Left hindlimb (tissue), 1 donor: ENCODE measurements around the gene SHROOM2.

ENCODE experiments used
- DNase-seq: peaks from one replicate; pipeline ENCODE4 v3.0.0-alpha.2; 2018

Gene SHROOM2

GRCh38 chrX:9871701-9872268 is 85.6 kb downstream of the SHROOM2 start:
- DNase-seq = no peak

GRCh38 chrX:9873360-9873759 is 87.1 kb downstream of the SHROOM2 start:
- no peak for DNase-seq

- DNase-seq = no peak
These were observed 87.7 kb downstream of the SHROOM2 start for GRCh38 chrX:9873952-9874351.

DNA sequence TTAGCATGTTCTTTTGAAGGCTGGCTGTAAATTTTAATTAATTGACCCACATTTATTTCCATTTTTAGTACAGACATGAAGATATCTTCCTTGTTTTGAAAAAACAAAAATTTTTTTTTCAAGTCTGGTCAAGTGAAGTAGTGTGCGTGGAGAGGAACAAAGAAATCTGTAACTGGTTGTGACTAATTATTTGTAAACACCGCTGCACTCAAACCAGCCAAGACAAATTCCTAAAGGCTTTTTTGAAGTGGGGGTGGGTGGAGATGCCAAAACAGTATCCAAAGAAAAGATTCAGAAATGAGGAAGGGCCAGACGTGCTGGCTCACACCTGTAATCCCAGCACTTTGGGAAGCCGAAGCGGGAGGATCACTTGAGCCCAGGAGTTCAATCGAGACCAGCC is 88.3 kb downstream of the SHROOM2 start:
- DNase-seq = no peak

GRCh38 chrX:9875801-9876200 is 89.6 kb downstream of the SHROOM2 start:
- no peak for DNase-seq

DNA sequence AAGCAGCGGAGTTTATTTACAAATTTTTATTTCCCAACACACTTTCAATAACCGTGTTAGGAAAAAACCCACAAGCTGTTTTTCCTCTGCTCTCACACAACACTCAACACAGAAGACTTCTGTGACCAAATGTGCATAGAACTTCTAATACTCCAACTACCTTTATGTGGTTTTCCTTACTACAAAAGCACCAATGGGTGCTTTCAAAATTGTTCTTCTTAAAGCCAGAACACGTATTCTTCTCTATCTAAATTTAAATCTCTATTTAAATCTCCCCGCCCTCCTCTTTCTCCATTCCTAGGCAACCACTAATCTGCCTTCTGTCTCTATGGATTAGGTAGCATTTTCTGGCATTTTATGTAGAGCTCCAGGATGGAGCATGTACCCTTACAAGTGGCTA is 90.0 kb downstream of the SHROOM2 start:
- DNase-seq = no peak

DNA sequence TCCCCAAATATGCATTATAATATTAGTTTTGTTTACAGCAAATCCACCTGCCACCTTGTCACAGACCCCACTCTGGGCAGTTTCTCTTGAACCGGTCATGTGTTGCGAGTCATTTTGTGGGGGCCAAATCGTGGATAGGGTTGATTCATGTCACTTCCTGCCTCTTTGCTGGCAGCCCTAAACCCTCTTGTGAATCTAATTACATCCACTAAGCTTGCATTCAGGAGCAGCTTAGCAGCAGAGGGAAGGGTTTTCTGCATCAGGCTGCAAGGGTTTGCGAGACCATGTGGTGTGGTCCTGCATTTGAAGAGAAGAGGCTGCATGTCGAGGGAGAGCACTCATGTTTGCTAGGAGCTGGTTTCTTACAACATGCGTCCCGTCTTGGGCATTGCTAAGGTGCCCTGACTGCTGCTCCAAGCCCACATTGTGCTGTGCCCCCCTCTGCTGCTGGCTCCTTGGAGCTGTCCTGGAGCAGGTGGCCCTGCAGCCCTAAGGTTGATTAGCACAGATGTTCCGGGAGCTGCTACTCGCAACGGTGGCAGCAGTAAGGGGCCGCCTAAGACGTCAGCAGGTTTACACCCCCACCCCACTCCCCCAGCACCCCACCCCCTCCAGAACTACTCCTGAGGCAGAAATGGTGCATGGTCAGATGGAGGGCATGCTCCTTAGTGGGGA is 92.1 kb downstream of the SHROOM2 start:
- DNase-seq = no peak

DNA sequence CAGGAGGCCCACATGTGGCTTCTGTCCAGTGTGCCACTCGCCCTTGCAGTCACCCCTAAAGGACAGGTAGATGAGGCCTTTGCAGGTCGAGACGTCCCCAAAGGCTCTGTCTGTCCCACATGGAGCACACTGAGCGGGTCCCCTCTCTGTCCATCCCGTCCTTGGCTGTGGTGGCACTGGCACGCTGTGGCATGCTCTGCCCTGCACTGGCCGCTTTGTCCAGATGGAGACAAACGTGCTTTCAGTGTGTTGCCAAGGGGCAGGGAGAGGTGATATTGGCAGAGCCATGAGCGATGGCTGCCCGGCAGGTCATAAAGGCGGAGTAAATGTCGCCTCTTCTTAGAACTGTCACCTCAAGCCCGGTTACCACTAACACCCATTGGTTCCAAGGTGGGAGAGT is 94.0 kb downstream of the SHROOM2 start:
- DNase-seq = no peak

- DNase-seq = no peak
These were observed 94.6 kb downstream of the SHROOM2 start for GRCh38 chrX:9880870-9881269.

GRCh38 chrX:9882669-9883446 is 96.6 kb downstream of the SHROOM2 start:
- DNase-seq = no peak

- no peak for DNase-seq
These were observed 98.0 kb downstream of the SHROOM2 start for GRCh38 chrX:9884031-9884779.

DNA sequence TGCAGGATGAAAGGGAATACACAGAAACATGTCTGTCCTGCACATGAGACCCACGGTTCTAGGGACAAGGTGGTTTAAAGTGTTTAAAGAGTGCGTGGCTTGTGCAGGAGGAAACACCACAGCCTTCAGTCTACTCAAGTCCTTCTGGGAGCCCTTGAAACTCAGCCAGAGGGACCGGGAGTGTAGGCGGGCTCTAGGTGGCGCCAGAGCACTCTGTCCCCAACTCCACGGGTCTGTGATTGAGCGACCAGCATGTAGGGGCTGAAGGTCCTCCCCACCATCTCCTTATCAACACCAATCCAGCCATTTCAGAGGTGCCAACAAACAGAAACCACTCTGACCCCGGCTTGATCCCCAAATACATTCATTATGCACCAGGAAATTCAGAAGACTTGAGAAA is 98.9 kb downstream of the SHROOM2 start:
- DNase-seq = peak; percentile 57

DNA sequence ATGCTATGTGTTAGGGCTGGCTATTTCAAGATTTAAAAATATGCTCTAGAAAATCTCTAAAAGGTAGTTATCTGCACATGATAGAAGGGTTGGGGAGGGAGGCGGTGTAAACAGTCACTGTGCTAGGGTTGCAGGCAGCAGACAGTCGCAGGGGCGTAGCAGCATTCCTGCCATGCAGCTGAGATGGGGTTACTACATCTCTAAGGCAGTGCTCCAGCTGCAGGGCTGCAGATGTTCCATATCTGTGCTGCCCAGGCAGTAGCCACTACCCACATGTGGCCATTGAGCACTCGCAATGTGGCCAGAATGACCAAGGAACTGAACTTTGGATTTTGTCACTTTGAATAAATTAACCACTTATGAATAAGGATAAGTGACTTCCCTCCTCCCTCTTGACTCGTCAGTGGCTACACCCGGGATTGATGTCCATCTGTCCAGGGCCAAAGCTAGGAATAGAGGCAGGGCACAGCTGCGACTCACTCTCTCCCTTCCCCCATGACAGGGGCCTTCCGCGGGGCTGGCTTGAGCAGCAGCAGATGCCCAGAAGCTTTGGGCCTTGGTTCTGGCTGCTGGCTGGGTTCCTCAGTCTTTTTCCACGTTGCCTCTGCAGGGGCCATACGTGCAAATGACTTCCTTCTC is 101.5 kb downstream of the SHROOM2 start:
- DNase-seq = no peak

- no peak for DNase-seq
These were observed 102.8 kb downstream of the SHROOM2 start for GRCh38 chrX:9888953-9889470.

DNA sequence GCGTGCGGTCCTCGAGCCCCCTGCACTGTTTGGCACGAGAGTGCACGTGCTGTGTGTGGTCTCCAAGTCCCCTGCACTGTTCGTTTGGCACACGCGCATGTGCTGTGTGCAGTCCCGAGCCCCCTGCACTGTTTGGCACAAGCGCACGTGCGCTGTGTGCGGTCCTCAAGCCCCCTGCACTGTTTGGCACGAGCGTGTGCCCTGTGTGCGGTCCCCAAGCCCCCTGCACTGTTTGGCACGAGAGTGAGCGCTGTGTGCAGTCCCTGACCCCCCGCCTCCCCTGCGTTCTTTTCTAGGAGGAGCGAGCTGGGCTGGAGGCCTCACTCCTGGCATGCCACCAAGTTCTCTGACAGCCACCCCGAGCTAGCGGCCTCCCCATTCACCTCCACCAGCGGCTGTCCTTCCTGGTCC is 104.5 kb downstream of the SHROOM2 start:
- DNase-seq = no peak

DNA sequence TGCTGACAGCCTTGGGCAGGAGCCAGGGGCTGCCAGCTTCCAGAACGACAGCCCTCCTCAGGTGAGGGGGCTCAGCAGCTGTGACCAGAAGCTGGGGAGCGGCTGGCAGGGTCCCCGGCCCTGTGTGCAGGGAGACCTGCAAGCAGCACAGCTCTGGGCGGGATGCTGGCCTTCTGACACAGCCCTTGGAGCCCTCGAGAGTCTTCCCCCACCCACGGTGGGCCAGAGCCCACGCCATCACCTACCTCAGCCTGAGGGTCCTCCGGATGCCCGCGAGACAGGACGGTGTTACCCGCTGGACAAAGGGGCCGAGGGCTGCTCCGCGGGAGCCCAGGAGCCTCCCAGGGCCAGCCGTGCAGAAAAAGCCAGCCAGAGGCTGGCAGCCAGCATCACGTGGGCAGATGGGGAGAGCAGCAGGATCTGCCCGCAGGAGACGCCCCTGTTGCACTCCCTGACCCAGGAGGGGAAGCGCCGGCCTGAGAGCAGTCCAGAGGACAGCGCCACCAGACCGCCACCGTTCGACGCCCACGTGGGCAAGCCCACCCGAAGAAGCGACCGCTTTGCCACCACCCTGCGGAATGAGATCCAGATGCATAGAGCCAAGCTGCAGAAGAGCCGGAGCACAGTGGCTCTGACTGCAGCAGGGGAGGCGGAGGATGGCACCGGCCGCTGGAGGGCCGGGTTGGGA is 109.1 kb downstream of the SHROOM2 start:
- DNase-seq = no peak

DNA sequence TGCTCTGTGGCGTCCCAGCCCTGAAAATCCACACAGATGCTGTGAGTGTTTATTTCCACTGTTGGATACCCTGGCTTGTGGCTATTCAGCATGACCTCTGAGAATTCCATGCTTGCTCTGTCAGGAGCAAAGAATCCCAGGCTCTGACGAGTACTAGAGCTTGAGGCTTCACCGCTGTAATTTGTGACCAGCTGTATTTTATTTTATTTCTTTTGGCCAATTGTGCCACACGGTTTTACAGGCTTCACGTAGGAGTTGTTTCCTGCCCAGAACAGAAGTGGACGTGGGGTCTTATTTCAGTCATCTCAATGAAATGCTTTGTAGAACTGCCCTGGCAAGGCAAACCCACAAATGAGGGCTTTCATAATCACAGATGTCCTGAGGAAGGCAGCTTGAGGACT is 111.5 kb downstream of the SHROOM2 start:
- DNase-seq = peak; percentile 44

DNA sequence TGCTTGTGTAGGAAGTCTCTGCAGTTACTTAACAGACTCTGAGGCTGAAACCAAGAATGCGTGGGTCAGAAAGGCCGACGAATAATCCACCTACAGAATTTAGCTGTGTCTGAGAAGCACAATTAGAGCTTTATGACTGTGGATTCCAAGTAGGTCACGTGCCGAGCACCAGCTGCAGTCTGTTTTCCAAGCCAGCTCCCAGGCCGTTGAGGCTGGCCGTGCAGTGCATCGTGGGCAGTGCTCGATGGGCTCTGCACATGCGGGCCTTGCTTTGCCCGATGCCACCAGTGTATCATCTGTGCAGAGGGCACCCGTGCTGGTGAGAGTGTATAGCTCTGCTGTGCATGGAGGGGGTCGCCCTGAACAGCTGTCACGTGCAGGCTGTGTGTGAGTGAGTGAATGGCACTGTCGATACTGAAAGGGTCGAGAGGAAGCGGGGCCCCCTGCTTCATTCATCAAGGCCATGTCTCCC is 113.4 kb downstream of the SHROOM2 start:
- peak; percentile 42 for DNase-seq

GRCh38 chrX:9902656-9903055 is 116.4 kb downstream of the SHROOM2 start:
- peak; percentile 50 for DNase-seq

- no peak for DNase-seq
These were observed 116.9 kb downstream of the SHROOM2 start for GRCh38 chrX:9903146-9903545.

DNA sequence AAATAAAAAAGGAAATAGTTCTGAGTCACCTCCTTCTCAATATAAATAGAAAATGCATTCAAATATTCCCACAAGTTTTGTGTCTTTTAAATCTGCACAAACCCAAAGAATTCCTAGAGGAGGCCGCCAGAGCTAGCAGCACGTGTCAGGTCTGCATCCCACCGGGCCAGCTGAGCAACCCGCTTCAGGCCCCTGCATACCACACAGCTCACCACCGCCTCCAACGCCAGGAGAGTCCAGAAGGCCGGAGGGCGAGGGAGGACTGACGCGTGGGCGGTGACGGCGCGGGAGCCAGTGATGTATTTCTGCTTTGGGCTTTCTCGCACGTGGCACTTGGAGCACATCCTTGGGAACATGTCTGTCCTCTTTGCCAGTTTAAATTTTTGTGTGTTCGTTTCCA is 119.1 kb downstream of the SHROOM2 start:
- no peak for DNase-seq

- DNase-seq = no peak
These were observed 119.5 kb downstream of the SHROOM2 start for GRCh38 chrX:9905721-9906120.
